ENCODE measurements around the gene FOXRED2. TPM values are rescaled to one million over a fixed set of nuclear protein-coding genes. Genes with fewer than 3 reads are reported as not detected.

Gene FOXRED2
- total RNA-seq, 1 donor from 2014 or later: 4.7 TPM

- Histone ChIP-seq H3K79me2 (ENCODE audit: low read depth) (no peaks in the 10 kb centered on the region), H3K9ac (no peak overlapping the region), H3K4me1 (no peaks in the 10 kb centered on the region), H3K4me2 (no peak overlapping the region), H2AFZ (replicated peaks) (no peak overlapping the region), H3K27me3 (no peaks in the 10 kb centered on the region), H4K20me1 (ENCODE audit: low read depth) (no peaks in the 10 kb centered on the region), H3K9me3 (ENCODE audit: low read depth) (no peaks in the 10 kb centered on the region), H3K4me3 (no peak overlapping the region), H3K36me3 (no peaks in the 10 kb centered on the region), H3F3A (ENCODE audit: low read depth) (no peaks in the 10 kb centered on the region), H3K27ac (no peak overlapping the region)
- no peak for DNase-seq (ENCODE audit: low spot score)
- Mint-ChIP-seq H3K36me3 (peaks cover 26% of the 10 kb centered on the region), H3K27ac (no peak overlapping the region), H3K4me3 (no peak overlapping the region), H3K4me1 (no peaks in the 10 kb centered on the region), H3K9me3 (no peaks in the 10 kb centered on the region), H3K27me3 (ENCODE audit: insufficient read depth, low read depth) (peaks cover 2% of the 10 kb centered on the region)
- TF ChIP-seq, protein P1, sequence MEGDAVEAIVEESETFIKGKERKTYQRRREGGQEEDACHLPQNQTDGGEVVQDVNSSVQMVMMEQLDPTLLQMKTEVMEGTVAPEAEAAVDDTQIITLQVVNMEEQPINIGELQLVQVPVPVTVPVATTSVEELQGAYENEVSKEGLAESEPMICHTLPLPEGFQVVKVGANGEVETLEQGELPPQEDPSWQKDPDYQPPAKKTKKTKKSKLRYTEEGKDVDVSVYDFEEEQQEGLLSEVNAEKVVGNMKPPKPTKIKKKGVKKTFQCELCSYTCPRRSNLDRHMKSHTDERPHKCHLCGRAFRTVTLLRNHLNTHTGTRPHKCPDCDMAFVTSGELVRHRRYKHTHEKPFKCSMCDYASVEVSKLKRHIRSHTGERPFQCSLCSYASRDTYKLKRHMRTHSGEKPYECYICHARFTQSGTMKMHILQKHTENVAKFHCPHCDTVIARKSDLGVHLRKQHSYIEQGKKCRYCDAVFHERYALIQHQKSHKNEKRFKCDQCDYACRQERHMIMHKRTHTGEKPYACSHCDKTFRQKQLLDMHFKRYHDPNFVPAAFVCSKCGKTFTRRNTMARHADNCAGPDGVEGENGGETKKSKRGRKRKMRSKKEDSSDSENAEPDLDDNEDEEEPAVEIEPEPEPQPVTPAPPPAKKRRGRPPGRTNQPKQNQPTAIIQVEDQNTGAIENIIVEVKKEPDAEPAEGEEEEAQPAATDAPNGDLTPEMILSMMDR (IDR thresholded peaks at IDR 0.05): no peak
- no peak for TF ChIP-seq EZH2 (IDR thresholded peaks at IDR 0.05)
These were observed 14.7 kb downstream of the FOXRED2 start for GRCh38 chr22:36492109-36492508.

GRCh38 chr22:36491155-36491554 is 15.7 kb downstream of the FOXRED2 start:
- no peak overlapping the region for H3K4me3 ChIP-seq
- H2AFZ ChIP-seq (replicated peaks): no peak overlapping the region
- H3K27me3 ChIP-seq: no peaks in the 10 kb centered on the region
- no peak overlapping the region for H3K4me3 Mint-ChIP-seq
- no peak overlapping the region for H3K27ac Mint-ChIP-seq
- no peaks in the 10 kb centered on the region for H3K79me2 ChIP-seq (ENCODE audit: low read depth)
- no peak overlapping the region for H3K27ac ChIP-seq
- H3K36me3 ChIP-seq: no peaks in the 10 kb centered on the region
- peaks cover 2% of the 10 kb centered on the region for H3K27me3 Mint-ChIP-seq (ENCODE audit: insufficient read depth, low read depth)
- H3F3A ChIP-seq (ENCODE audit: low read depth): no peaks in the 10 kb centered on the region
- H3K36me3 Mint-ChIP-seq: peaks cover 32% of the 10 kb centered on the region
- TF ChIP-seq EZH2 (IDR thresholded peaks at IDR 0.05): no peak
- no peaks in the 10 kb centered on the region for H3K4me1 Mint-ChIP-seq
- H3K4me2 ChIP-seq: no peak overlapping the region
- no peak for DNase-seq (ENCODE audit: low spot score)
- no peaks in the 10 kb centered on the region for H3K9me3 ChIP-seq (ENCODE audit: low read depth)
- H3K4me1 ChIP-seq: no peaks in the 10 kb centered on the region
- no peaks in the 10 kb centered on the region for H4K20me1 ChIP-seq (ENCODE audit: low read depth)
- H3K9me3 Mint-ChIP-seq: no peaks in the 10 kb centered on the region
- H3K9ac ChIP-seq: no peak overlapping the region

GRCh38 chr22:36486619-36487384 is 20.0 kb downstream of the FOXRED2 start:
- Mint-ChIP-seq H3K9me3 (no peaks in the 10 kb centered on the region), H3K4me1 (no peaks in the 10 kb centered on the region), H3K4me3 (no peak overlapping the region), H3K36me3 (peaks cover 23% of the 10 kb centered on the region), H3K27ac (no peak overlapping the region), H3K27me3 (ENCODE audit: insufficient read depth, low read depth) (peaks cover 2% of the 10 kb centered on the region)
- H3K27ac ChIP-seq: no peak overlapping the region
- peaks cover 23% of the 10 kb centered on the region for H3K27me3 ChIP-seq
- TF ChIP-seq EZH2phosphoT487 (IDR thresholded peaks at IDR 0.05): no peak
- TF ChIP-seq, protein P1 (IDR thresholded peaks at IDR 0.05): peak; percentile 85
- no peak for TF ChIP-seq EZH2 (IDR thresholded peaks at IDR 0.05)
- H2AFZ ChIP-seq (replicated peaks): no peak overlapping the region
- H4K20me1 ChIP-seq (ENCODE audit: low read depth): no peaks in the 10 kb centered on the region
- peak; percentile 77 for DNase-seq (ENCODE audit: low spot score)
- H3K9me3 ChIP-seq (ENCODE audit: low read depth): no peaks in the 10 kb centered on the region
- H3K9ac ChIP-seq: no peak overlapping the region
- H3F3A ChIP-seq (ENCODE audit: low read depth): peaks cover 14% of the 10 kb centered on the region
- H3K79me2 ChIP-seq (ENCODE audit: low read depth): no peaks in the 10 kb centered on the region
- H3K4me3 ChIP-seq: no peak overlapping the region
- H3K36me3 ChIP-seq: no peaks in the 10 kb centered on the region
- H3K4me2 ChIP-seq: no peak overlapping the region
- H3K4me1 ChIP-seq: no peaks in the 10 kb centered on the region

All from neural progenitor cell (in vitro differentiated cells).